NK-92 treated with Interleukin-12 subunit alpha and Interleukin-12 subunit beta, amount 100 ng/mL, for 24 hours (cell line): ENCODE results near the gene STXBP1.

ENCODE experiments used
- DNase-seq: peaks from one replicate; lab custom pipeline; 2025; lab: John Stamatoyannopoulos, UW

The STXBP1 gene

DNA sequence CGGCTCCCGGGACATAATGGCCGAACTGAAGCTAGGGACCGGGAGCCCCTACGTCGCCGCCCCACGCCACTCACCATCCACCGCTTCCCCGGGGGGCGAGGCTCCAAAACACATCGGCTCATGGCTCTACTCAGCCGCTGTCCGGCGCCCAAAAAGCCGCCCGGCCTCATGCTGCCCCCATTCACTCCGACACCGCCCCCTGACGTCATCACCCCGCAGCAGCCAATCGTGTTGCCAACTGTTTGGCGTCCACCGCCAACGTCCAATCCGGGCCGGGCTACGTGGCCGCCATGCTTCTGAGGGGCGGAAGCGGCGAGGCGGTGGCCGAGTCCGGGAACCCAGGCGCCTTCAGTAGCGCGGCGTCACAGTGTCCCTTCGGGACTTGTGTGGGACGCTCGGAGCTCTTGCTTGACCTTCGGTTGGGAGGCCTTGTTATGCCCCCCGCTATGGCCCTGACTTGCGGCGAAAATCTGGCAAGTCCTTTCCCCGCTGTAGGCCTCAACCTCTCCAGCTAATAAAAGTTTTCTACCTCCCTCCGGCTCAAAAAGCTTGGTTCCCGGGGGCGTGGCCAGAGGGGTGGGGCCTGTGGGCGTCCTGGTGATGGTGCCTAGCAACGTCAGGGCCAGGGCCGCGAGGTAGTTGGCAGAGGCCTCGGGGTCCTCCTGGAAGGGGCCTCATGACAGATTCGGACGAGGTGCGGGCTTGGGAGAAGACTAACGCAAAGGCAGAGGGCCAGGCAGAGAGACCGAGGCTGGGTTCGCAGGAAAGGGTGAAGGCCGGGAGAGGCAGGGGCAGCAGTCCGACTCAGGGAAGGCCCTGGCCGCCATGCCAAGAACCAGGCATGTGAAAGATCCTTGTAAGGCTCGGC is 103.6 kb downstream of the STXBP1 start, which contains the start of the genes PTRH1 and TTC16:
Gene PTRH1 (minus strand): TSS at position 194 of the 868 bp plus-strand sequence. CDS start 24 bp downstream, at position 170.
Gene TTC16 (plus strand): TSS at position 610 of the 868 bp plus-strand sequence. CDS start 67 bp downstream, at position 677.
- peak; percentile 90 for DNase-seq

GRCh38 chr9:127716412-127716811 is 104.3 kb downstream of the STXBP1 start:
- no peak for DNase-seq

- DNase-seq, result no peak
Observed at GRCh38 chr9:127717766-127718165, 105.7 kb downstream of the STXBP1 start.

DNA sequence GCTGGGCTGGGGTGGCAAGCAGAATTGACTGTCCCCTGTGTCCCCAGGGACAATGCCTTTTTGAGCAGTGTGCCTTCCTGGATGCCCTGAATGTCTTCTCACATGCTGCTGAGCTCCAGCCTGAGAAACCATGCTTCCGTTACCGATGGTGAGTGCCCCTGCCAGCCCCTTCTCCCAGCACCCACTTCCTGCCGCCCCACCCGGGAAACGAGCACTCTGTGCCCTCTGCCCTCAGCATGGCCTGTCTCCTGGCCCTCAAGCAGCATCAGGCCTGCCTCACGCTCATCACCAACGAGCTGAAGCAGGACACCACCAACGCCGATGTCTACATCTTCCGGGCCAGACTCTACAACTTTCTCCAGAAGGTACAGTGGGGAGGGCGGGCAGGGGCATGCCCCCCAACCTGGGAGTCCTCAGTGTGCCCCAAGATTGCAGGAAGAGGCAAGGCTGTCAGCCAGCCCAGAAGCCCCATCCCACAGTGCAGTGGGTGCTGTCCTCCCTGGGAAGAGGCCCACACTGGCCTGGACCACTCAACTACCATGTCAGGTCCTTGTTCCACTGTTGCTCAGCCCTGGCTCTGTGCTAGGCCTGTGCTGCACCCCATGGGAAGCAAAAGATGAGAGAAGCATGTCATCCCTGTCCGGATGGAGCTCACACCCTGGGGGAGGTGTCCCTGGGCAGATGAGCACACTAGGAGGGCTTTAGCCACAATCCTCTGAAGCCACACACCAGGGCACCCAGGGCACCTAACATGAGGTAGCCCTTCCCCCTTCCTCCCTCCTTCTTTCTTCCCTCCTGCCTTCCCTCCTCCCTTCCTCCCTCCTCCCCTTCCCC is 108.2 kb downstream of the STXBP1 start:
- no peak for DNase-seq

- no peak for DNase-seq
Observed at GRCh38 chr9:127720865-127721227, 108.8 kb downstream of the STXBP1 start.

DNA sequence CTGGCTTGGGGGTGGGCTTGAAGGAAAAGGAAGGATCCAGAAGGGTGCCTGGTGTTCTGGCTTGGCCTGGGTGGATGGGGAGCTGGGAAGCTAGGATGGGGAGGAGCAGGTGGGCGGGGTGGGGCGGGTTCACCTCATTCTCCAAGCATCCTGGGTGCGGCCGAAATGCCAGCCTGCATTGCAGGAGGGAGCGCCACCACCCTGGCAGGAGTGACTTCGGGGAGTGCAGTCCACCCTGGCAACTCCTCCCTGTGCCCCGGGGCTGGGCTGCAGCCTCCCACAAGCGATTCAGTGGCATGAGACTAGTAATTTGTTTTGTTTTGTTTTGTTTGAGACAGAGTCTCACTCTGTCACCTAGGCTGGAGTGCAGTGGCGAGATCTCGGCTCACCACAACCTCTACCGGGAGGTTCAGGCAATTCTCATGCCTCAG is 109.3 kb downstream of the STXBP1 start:
- DNase-seq, result no peak

DNA sequence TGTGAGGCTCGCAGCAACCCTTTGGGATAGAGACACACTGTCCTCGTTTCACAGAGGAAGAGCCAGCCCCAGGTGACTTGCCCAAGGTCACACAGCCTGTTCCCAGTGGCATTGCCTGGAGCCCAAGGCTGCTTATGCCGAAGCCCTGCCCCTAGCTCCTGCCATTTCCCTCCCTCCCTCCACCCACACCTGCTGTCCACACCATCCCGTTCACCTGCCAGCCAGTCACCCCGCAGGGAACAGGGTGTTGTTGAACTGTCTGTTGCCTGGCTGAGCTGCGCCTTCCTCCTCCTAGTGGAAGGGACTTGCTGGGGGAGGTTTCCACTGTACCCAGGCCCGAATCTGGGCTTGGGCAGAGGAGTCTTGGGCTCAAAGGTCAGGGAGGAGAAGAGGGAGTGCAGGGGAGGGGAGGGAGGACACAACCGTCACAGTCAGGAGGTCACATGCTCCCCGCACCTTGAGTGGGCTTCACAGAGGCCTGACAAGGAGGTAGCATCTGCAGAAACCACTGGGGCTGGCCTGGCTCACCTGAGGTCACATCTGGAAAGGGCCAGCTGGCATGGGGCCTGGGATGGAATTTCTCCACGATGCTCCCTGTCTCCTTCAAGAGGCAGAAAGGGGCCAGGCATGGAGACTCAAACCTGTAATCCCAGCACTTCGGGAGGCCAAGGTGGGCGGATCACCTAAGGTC is 110.1 kb downstream of the STXBP1 start:
- DNase-seq, result no peak

GRCh38 chr9:127723013-127723412 is 110.9 kb downstream of the STXBP1 start:
- no peak for DNase-seq

GRCh38 chr9:127723444-127723843 is 111.4 kb downstream of the STXBP1 start:
- DNase-seq, result no peak

GRCh38 chr9:127724012-127724411 is 111.9 kb downstream of the STXBP1 start:
- no peak for DNase-seq

- no peak for DNase-seq
Observed at GRCh38 chr9:127726871-127727270, 114.8 kb downstream of the STXBP1 start.

DNA sequence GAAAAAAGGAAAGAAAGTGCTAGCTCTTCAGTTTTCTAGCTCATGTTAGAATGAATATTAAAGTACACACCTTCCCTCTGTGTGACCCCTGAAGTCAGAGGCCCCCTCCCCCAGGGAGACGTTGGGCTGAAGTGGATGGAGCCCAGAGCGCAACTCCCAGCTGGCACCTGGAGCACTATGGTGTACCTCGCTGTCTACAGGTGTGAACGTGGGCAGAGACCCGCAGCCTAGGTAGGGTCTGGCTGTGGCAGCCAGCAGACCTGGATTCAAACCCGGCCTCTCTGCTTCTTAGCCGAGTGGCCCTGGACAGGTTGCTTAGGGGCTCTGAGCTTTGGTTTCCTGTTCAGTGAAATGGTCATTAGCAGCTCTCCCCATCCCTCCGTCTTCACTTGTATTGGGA is 116.7 kb downstream of the STXBP1 start:
- DNase-seq, result no peak

GRCh38 chr9:127729522-127730256 is 117.6 kb downstream of the STXBP1 start:
- no peak for DNase-seq

GRCh38 chr9:127730262-127730661 is 118.2 kb downstream of the STXBP1 start:
- no peak for DNase-seq

DNA sequence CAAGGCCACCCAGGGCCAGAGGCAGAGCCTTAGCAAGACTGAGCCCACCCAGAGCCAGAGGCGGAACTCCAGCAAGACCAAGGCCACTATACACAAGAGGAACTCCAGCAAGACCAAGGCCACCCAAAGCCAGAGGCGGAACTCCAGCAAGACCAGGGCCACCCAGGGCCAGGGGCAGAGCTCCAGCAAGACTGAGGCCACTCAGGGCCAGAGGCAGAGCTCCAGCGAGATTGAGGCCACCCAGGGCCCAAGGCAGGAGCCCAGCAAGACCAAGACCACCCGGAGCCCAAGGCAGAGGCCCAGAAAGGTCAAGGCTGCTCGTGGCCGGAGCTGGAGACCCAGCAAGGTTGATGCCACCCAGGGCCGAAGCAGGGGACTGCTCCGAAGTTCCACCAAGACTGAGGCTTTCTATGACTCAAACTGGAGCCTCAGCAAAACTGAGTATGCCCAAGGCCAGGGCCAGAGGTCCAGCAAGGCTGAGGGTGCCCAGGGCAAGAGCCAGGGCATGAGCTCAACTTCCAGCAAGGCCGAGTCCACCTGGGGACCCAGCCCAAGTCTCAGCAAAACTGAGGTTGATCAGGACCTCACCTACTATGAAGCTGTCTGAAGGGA is 118.8 kb downstream of the STXBP1 start:
- DNase-seq, result no peak

GRCh38 chr9:127731938-127732337 is 119.9 kb downstream of the STXBP1 start:
- no peak for DNase-seq

DNA sequence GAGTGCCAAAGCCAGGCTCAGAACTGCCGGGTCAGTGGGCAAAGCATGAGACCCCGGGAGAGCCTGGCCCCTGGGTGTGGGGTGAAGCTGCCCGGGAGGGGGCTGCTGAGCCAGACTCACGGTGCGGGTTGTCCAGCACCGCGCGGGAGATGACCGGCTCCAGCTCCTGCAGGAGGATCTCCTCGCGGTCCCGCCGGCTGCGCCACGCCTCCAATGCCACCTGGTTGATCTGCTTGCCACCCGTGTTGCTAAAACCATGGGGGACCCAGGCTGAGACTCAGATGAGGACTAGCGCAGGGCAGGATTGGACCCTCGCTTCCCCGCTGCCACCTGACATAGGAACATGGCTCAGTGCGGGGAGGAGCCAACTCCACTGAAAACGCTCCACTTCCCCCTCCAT is 120.4 kb downstream of the STXBP1 start:
- no peak for DNase-seq

GRCh38 chr9:127733614-127734013 is 121.5 kb downstream of the STXBP1 start:
- no peak for DNase-seq

- no peak for DNase-seq
Observed at GRCh38 chr9:127734247-127734746, 122.2 kb downstream of the STXBP1 start.

DNA sequence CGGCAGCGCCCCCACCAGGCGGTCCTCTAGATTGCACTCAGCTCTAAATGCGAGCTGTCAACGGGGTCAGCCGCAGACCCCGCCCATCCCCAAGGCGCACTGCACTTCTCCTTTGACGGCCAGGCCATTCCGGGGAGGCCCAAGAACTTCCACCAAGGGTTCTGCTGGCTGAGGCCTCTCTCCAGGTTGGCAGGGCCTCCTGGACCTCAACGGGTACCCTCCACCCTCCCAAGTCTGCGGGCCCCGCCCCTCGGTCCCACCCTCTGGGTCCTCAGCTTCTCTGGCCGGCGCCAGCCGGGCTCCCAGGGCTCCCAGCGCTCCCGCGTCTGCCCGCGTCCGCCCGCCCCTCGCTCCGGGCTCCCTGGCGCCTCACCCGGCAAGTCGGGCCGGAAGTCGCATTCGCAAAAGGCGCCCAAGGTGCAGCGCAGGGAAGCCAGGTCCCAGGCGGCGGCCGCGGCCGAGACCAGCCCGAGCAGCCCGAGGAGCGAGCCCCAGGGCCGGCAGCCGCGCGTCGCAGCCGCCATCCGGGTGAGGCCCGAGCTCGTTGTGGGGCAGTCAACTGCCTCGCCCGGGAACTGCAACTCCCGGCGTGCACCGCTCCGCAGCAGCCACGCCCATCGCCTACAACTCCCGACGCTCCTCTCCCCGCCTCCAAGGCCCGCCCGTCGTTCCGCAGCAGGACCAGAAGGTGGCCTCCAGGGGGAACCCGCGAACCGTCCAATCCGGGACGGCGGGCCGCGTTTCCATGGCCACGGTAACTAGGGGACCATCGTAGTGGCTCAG is 122.9 kb downstream of the STXBP1 start, which contains the start of gene TOR2A:
Gene TOR2A (minus strand): TSS at position 548 of the 783 bp plus-strand sequence. CDS start 24 bp downstream, at position 524.
- peak; percentile 91 for DNase-seq
